ENCODE measurements around the gene DUSP28. TPM values are rescaled to one million over a fixed set of nuclear protein-coding genes. Genes with fewer than 3 reads are reported as not detected.
A peak's percentile ranks its signal among the peaks of the same experiment; 100 is the strongest.

The DUSP28 gene
- total RNA-seq, 1 donor from 2014 or later, result 5.3 TPM

- Histone ChIP-seq H3K4me3 (no peak overlapping the region), H3K36me3 (peaks cover 31% of the 10 kb centered on the region), H3K27me3 (no peaks in the 10 kb centered on the region), H3K4me1 (peaks cover 30% of the 10 kb centered on the region), H3K27ac (no peak overlapping the region), H3K9me3 (no peaks in the 10 kb centered on the region)
- ATAC-seq (no peak), DNase-seq (no peak)
- TF ChIP-seq CTCF (IDR thresholded peaks at IDR 0.05), result no peak
- intact Hi-C loops (cut with DNase I), result no loop called here
These were observed 28.5 kb downstream of the DUSP28 start for GRCh38 chr2:240588669-240589068.

- no peak for ATAC-seq
- no peak overlapping the region for H3K4me3 ChIP-seq
- H3K9me3 ChIP-seq, result no peaks in the 10 kb centered on the region
- peaks cover 31% of the 10 kb centered on the region for H3K36me3 ChIP-seq
- peak; percentile 53 for DNase-seq
- no peaks in the 10 kb centered on the region for H3K27me3 ChIP-seq
- TF ChIP-seq CTCF (IDR thresholded peaks at IDR 0.05), result no peak
- H3K4me1 ChIP-seq, result peaks cover 28% of the 10 kb centered on the region
- no peak overlapping the region for H3K27ac ChIP-seq
- intact Hi-C loops (cut with DNase I), result no loop called here
These were observed 29.2 kb downstream of the DUSP28 start for GRCh38 chr2:240589375-240589774.

- ATAC-seq (no peak), DNase-seq (no peak)
- Histone ChIP-seq H3K27ac (no peak overlapping the region), H3K4me1 (peaks cover 22% of the 10 kb centered on the region), H3K9me3 (no peaks in the 10 kb centered on the region), H3K4me3 (no peak overlapping the region), H3K36me3 (peaks cover 31% of the 10 kb centered on the region), H3K27me3 (no peaks in the 10 kb centered on the region)
- no peak for TF ChIP-seq CTCF (IDR thresholded peaks at IDR 0.05)
- intact Hi-C loops (cut with DNase I), result no loop called here
These were observed 29.8 kb downstream of the DUSP28 start for GRCh38 chr2:240589850-240590525.

- H3K9me3 ChIP-seq, result no peaks in the 10 kb centered on the region
- TF ChIP-seq CTCF (IDR thresholded peaks at IDR 0.05), result no peak
- ATAC-seq (no peak), DNase-seq (peak; percentile 43)
- H3K4me1 ChIP-seq, result peaks cover 14% of the 10 kb centered on the region
- H3K27me3 ChIP-seq, result no peaks in the 10 kb centered on the region
- no peak overlapping the region for H3K27ac ChIP-seq
- H3K36me3 ChIP-seq, result peaks cover 31% of the 10 kb centered on the region
- H3K4me3 ChIP-seq, result no peak overlapping the region
- intact Hi-C loops (cut with DNase I), result no loop called here
These were observed 30.5 kb downstream of the DUSP28 start for GRCh38 chr2:240590681-240591111.

GRCh38 chr2:240591226-240591625 is 31.1 kb downstream of the DUSP28 start:
- Histone ChIP-seq H3K9me3 (no peaks in the 10 kb centered on the region), H3K27ac (no peak overlapping the region), H3K36me3 (peaks cover 36% of the 10 kb centered on the region), H3K27me3 (no peaks in the 10 kb centered on the region), H3K4me3 (no peak overlapping the region), H3K4me1 (peaks cover 14% of the 10 kb centered on the region)
- no peak for TF ChIP-seq CTCF (IDR thresholded peaks at IDR 0.05)
- DNase-seq, result no peak
- no peak for ATAC-seq
- intact Hi-C loops (cut with DNase I), result no loop called here

GRCh38 chr2:240591784-240592183 is 31.6 kb downstream of the DUSP28 start:
- Histone ChIP-seq H3K36me3 (peaks cover 41% of the 10 kb centered on the region), H3K27me3 (no peaks in the 10 kb centered on the region)
- peak; percentile 51 for DNase-seq

More at GRCh38 chr2:240591784-240592183, 31.6 kb downstream of the DUSP28 start:
- TF ChIP-seq CTCF (IDR thresholded peaks at IDR 0.05), result no peak
- Histone ChIP-seq H3K4me3 (no peak overlapping the region), H3K27ac (no peak overlapping the region), H3K9me3 (no peaks in the 10 kb centered on the region), H3K4me1 (peaks cover 14% of the 10 kb centered on the region)
- ATAC-seq, result no peak
- intact Hi-C loops (cut with DNase I), result no loop called here
